ENCODE results near the gene P3H2. TPM values are rescaled to one million over a fixed set of nuclear protein-coding genes. Genes with fewer than 3 reads are reported as not detected.

The P3H2 gene
- total RNA-seq, 4 donors from 2014 or later, result 29.9 to 73.3 (median 54.5) TPM

DNA sequence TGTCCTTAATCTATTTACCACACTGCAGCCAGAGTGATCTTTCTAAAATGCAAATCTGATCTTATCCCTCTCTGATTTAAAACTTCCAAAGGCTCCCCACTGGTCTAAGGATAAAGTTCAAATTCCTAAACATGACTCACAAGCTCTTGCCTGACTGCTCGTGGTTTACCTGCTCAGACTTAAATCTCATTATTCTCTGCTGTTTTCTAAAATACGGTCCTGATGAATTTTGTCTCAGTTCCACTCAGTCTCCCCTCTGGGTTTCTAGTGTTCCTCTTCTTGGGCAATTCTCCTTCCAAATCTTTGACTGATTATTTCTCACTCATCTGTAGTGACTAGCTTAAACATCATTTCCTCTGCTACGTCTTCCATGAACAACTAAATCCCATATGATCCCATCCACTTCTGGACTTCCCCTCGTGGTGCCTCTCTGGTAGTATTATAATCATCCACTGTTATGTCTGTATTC is 108.3 kb downstream of the P3H2 start:
- H3K4me3 ChIP-seq, result no peak overlapping the region
- DNase-seq (ENCODE audit: low spot score in 2 of 2), result no peak
- peaks cover 10% of the 10 kb centered on the region for H3K4me1 ChIP-seq
- no peaks in the 10 kb centered on the region for H3K9me3 ChIP-seq
- H3K27me3 ChIP-seq, result no peaks in the 10 kb centered on the region
- TF ChIP-seq POLR2AphosphoS5 (IDR thresholded peaks at IDR 0.05) (no peak), EP300 (IDR thresholded peaks at IDR 0.05) (no peak), POLR2A (IDR thresholded peaks at IDR 0.05) (no peak)
- TF ChIP-seq, protein P1, sequence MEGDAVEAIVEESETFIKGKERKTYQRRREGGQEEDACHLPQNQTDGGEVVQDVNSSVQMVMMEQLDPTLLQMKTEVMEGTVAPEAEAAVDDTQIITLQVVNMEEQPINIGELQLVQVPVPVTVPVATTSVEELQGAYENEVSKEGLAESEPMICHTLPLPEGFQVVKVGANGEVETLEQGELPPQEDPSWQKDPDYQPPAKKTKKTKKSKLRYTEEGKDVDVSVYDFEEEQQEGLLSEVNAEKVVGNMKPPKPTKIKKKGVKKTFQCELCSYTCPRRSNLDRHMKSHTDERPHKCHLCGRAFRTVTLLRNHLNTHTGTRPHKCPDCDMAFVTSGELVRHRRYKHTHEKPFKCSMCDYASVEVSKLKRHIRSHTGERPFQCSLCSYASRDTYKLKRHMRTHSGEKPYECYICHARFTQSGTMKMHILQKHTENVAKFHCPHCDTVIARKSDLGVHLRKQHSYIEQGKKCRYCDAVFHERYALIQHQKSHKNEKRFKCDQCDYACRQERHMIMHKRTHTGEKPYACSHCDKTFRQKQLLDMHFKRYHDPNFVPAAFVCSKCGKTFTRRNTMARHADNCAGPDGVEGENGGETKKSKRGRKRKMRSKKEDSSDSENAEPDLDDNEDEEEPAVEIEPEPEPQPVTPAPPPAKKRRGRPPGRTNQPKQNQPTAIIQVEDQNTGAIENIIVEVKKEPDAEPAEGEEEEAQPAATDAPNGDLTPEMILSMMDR (IDR thresholded peaks at IDR 0.05), result no peak
- no peaks in the 10 kb centered on the region for H3K36me3 ChIP-seq
- 39% methylated on average over 4 of the region's 4 CpGs for WGBS
- no peak overlapping the region for H3K27ac ChIP-seq

DNA sequence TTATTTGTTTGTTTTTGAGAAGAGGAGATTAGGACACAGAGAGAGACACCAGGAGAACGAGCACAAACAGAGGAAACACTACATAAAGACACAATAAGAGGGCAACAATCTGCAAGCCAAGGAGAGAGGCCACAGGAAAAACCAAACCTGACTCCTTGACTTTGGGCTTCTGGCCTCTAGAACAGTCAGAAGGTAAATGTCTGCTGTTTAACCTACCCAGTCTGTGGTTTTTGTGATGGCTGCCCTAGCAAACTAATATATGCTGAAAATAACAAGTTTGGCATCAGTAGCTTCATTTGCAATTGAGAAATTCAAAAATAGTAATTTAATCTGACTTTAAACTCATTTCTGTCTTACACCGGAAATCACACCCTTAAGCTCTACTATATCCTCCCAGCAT is 110.2 kb downstream of the P3H2 start:
- DNase-seq (ENCODE audit: low spot score in 2 of 2), result no peak
- H3K4me1 ChIP-seq, result peaks cover 8% of the 10 kb centered on the region
- H3K4me3 ChIP-seq, result no peak overlapping the region
- 82% methylated on average over 2 of the region's 2 CpGs for WGBS
- H3K36me3 ChIP-seq, result no peaks in the 10 kb centered on the region
- no peaks in the 10 kb centered on the region for H3K27me3 ChIP-seq
- no peak for TF ChIP-seq EP300 (IDR thresholded peaks at IDR 0.05)
- no peak for TF ChIP-seq POLR2A (IDR thresholded peaks at IDR 0.05)
- TF ChIP-seq, protein P1 (IDR thresholded peaks at IDR 0.05), result no peak
- TF ChIP-seq POLR2AphosphoS5 (IDR thresholded peaks at IDR 0.05), result no peak
- H3K9me3 ChIP-seq, result no peaks in the 10 kb centered on the region
- H3K27ac ChIP-seq, result no peak overlapping the region

DNA sequence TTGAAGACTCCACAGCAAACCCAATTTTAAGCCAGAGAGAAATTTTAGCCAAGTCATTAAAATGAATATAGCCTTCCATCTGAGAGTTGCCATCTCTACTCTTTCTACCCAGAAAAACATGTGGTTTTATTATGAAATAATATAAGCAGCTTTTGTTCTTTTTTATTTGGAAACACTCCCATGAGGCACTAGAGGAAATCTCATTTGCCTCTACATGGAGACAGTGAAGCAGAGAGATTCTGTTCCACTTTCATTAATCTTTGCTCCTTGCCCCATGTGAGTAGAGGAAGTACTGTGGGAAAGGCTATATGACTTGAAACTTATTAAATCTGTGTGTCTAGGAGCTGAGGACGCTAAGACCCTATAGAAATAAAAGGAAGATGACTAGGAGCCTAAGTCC is 111.1 kb downstream of the P3H2 start:
- H3K27ac ChIP-seq, result no peak overlapping the region
- 70% methylated on average over 1 of the region's 1 CpG for WGBS
- no peaks in the 10 kb centered on the region for H3K36me3 ChIP-seq
- DNase-seq (ENCODE audit: low spot score in 2 of 2), result no peak
- TF ChIP-seq EP300 (IDR thresholded peaks at IDR 0.05) (no peak), POLR2A (IDR thresholded peaks at IDR 0.05) (no peak), POLR2AphosphoS5 (IDR thresholded peaks at IDR 0.05) (no peak)
- TF ChIP-seq, protein P1 (IDR thresholded peaks at IDR 0.05), result no peak
- H3K9me3 ChIP-seq, result no peaks in the 10 kb centered on the region
- H3K4me3 ChIP-seq, result no peak overlapping the region
- peaks cover 8% of the 10 kb centered on the region for H3K4me1 ChIP-seq
- H3K27me3 ChIP-seq, result no peaks in the 10 kb centered on the region

DNA sequence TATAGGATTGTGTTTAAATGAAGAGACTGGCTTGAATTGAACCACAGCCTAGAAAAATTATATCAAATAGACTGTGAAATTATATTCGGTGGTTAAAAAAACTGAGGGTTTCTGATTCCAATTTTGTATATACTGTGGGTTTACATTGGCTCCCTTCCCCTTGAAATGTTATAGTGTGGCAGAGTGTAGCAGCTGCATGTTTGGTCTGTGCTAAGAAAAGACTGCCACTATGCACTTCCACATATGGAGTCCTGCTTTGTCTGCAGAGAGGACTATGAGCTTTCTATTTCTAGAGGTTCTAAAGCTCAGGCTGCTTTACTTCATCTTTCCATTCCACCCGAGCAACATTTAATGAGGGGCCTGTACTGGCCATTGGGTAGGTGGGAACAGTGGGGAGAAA is 112.3 kb downstream of the P3H2 start:
- no peak for TF ChIP-seq POLR2AphosphoS5 (IDR thresholded peaks at IDR 0.05)
- no peak for TF ChIP-seq EP300 (IDR thresholded peaks at IDR 0.05)
- TF ChIP-seq, protein P1 (IDR thresholded peaks at IDR 0.05), result no peak
- no peak for TF ChIP-seq POLR2A (IDR thresholded peaks at IDR 0.05)
- DNase-seq (ENCODE audit: low spot score in 2 of 2), result no peak
- Histone ChIP-seq H3K4me3 (no peak overlapping the region), H3K27ac (no peak overlapping the region), H3K4me1 (peaks cover 8% of the 10 kb centered on the region), H3K9me3 (no peaks in the 10 kb centered on the region), H3K27me3 (no peaks in the 10 kb centered on the region), H3K36me3 (no peaks in the 10 kb centered on the region)
- 85% methylated on average over 2 of the region's 2 CpGs for WGBS

DNA sequence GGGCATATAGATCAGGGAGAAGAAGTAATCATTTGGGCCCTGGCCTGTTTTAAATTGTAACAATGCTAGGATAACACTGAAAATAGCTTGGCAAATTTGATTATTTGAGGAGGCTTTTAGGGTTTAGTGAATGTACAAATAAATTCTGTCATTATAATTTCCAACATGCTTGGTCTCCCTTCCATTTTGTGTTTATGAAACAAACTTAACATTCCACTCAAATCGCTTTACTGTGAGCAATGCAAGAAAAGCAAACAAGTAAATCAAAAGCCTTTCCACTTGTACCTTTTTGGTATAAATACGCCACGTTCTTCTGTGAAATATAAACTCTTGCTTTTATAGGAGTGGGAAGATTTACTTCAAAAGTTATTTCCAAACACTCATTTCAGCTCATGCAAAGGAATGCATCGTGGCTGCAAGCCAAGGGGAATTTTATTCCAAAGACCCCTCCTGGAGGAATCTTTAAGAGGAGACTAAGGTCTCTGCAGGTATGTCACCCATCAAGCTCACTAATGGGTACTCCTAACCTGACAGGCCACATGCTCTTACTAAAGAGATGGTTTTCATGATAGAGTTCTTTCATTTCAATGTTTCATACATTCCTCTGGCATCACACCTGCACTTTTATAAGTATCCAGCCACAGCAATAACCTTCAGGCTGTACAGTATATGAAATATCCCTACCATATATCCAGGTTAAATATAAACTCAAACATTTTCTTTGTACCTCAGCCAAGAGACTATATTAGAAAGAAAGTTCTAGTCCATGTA is 115.2 kb downstream of the P3H2 start:
- TF ChIP-seq EP300 (IDR thresholded peaks at IDR 0.05), result no peak
- TF ChIP-seq POLR2AphosphoS5 (IDR thresholded peaks at IDR 0.05), result no peak
- TF ChIP-seq POLR2A (IDR thresholded peaks at IDR 0.05), result no peak
- TF ChIP-seq, protein P1 (IDR thresholded peaks at IDR 0.05), result no peak
- no peak overlapping the region for H3K27ac ChIP-seq
- 80% methylated on average over 4 of the region's 4 CpGs for WGBS
- no peaks in the 10 kb centered on the region for H3K4me1 ChIP-seq
- no peak overlapping the region for H3K4me3 ChIP-seq
- H3K36me3 ChIP-seq, result no peaks in the 10 kb centered on the region
- DNase-seq (ENCODE audit: low spot score in 2 of 2), result no peak
- H3K9me3 ChIP-seq, result no peaks in the 10 kb centered on the region
- no peaks in the 10 kb centered on the region for H3K27me3 ChIP-seq

All from suprapubic skin (tissue), 4 donors.